ENCODE measurements around the gene BRD3. TPM values are rescaled to one million over a fixed set of nuclear protein-coding genes. Genes with fewer than 3 reads are reported as not detected.
A peak's percentile ranks its signal among the peaks of the same experiment; 100 is the strongest.

BRD3 gene
- total RNA-seq, 1 experiment from 2014 or later: 108 TPM

DNA sequence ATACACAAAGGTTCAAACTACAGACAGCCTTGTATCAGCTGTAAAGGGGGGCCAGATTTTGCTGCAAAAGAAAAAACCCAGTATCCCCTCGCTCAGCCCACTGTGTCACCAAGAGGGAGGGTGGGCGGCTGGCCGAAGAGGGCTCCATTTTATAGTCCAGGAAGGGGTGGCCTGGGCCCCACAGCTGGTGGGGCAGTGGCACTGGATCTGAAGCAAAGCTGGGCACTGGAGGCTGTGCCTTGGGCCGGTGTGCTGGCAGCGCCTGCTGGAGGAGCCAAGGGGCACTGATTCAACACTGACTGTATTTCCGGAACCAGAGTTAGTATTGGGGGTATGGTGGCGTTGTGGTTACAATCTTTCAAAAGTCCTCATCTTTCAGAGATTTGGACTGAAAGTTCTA is 9.1 kb downstream of the BRD3 start (continued):
- TF ChIP-seq, protein P1, sequence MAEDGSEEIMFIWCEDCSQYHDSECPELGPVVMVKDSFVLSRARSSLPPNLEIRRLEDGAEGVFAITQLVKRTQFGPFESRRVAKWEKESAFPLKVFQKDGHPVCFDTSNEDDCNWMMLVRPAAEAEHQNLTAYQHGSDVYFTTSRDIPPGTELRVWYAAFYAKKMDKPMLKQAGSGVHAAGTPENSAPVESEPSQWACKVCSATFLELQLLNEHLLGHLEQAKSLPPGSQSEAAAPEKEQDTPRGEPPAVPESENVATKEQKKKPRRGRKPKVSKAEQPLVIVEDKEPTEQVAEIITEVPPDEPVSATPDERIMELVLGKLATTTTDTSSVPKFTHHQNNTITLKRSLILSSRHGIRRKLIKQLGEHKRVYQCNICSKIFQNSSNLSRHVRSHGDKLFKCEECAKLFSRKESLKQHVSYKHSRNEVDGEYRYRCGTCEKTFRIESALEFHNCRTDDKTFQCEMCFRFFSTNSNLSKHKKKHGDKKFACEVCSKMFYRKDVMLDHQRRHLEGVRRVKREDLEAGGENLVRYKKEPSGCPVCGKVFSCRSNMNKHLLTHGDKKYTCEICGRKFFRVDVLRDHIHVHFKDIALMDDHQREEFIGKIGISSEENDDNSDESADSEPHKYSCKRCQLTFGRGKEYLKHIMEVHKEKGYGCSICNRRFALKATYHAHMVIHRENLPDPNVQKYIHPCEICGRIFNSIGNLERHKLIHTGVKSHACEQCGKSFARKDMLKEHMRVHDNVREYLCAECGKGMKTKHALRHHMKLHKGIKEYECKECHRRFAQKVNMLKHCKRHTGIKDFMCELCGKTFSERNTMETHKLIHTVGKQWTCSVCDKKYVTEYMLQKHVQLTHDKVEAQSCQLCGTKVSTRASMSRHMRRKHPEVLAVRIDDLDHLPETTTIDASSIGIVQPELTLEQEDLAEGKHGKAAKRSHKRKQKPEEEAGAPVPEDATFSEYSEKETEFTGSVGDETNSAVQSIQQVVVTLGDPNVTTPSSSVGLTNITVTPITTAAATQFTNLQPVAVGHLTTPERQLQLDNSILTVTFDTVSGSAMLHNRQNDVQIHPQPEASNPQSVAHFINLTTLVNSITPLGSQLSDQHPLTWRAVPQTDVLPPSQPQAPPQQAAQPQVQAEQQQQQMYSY (CRISPR knock-in tag; IDR thresholded peaks at IDR 0.05): no peak
- TF ChIP-seq FOXJ3 (CRISPR knock-in tag; IDR thresholded peaks at IDR 0.05; ENCODE audit: borderline replicate concordance) (no peak), GTF2I (CRISPR knock-in tag; conservative IDR thresholded peaks at IDR 0.05) (no peak), NR2C2 (CRISPR knock-in tag; IDR thresholded peaks at IDR 0.05) (no peak), ETV6 (CRISPR knock-in tag; IDR thresholded peaks at IDR 0.05) (no peak), EMX1 (CRISPR knock-in tag; IDR thresholded peaks at IDR 0.05) (no peak), ESRRA (CRISPR knock-in tag; IDR thresholded peaks at IDR 0.05; ENCODE audit: borderline replicate concordance) (no peak)

DNA sequence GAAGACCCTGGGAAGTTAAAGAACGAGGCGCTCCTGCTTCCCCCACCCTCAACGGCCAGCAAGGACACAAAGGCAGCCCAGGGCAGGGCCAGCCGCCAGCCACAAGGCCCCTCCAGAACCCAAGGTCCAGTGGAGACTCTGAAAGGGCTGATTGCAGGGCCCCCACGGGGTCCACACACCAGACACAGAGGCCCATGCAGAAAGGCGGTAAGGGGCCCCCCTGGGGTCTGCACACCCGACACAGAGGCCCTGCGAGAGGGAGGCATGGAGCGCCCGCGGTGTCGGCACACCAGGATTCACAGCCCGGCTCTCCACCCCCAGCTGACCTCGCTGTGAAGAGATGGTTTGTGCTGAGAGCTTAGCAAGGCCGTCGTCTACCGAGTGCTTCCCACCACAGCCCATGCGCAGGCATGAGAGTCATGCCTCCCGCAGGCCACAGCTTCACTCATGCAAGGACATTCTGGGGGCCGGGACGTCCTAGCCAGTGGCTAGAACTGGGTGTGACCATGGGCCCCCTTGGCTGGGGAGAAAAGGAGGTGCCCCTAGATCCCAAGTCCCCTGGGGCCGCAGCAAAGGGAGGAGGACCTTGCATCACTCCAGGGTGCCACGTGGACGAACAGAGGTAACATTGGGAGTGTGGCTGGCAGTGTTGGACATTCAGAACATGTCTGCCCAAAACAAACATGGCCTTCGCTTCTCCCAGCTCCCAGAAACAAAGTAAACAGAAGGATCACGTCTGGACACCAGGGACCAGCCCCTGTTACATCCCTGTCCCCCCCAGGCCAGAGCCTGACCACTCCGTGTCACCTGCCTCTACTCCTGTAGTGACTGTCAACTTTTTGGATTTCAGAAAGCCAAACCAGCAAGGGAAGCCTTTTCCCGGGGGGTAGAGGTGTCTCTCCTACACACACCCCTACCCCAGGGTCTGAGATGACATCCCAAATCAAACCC is 9.8 kb downstream of the BRD3 start:
- Mint-ChIP-seq H3K36me3 (no peaks in the 10 kb centered on the region), H3K9me3 (no peaks in the 10 kb centered on the region), H3K4me3 (no peak overlapping the region), H3K27me3 (ENCODE audit: low read depth) (no peaks in the 10 kb centered on the region), H3K27ac (no peak overlapping the region; the same call in 1 of the 2 replicates), H3K4me1 (peaks cover 18% of the 10 kb centered on the region)
- TF ChIP-seq GABPB1 (CRISPR knock-in tag; IDR thresholded peaks at IDR 0.05) (peak; percentile 99), HMGA2 (CRISPR knock-in tag; IDR thresholded peaks at IDR 0.05) (no peak), SMAD4 (CRISPR knock-in tag; IDR thresholded peaks at IDR 0.05) (no peak), FOXK1 (CRISPR knock-in tag; IDR thresholded peaks at IDR 0.05) (no peak)
- TF ChIP-seq, protein P2, sequence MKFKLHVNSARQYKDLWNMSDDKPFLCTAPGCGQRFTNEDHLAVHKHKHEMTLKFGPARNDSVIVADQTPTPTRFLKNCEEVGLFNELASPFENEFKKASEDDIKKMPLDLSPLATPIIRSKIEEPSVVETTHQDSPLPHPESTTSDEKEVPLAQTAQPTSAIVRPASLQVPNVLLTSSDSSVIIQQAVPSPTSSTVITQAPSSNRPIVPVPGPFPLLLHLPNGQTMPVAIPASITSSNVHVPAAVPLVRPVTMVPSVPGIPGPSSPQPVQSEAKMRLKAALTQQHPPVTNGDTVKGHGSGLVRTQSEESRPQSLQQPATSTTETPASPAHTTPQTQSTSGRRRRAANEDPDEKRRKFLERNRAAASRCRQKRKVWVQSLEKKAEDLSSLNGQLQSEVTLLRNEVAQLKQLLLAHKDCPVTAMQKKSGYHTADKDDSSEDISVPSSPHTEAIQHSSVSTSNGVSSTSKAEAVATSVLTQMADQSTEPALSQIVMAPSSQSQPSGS (CRISPR knock-in tag; IDR thresholded peaks at IDR 0.05; ENCODE audit: borderline replicate concordance, low read depth): no peak
- TF ChIP-seq, protein P3, sequence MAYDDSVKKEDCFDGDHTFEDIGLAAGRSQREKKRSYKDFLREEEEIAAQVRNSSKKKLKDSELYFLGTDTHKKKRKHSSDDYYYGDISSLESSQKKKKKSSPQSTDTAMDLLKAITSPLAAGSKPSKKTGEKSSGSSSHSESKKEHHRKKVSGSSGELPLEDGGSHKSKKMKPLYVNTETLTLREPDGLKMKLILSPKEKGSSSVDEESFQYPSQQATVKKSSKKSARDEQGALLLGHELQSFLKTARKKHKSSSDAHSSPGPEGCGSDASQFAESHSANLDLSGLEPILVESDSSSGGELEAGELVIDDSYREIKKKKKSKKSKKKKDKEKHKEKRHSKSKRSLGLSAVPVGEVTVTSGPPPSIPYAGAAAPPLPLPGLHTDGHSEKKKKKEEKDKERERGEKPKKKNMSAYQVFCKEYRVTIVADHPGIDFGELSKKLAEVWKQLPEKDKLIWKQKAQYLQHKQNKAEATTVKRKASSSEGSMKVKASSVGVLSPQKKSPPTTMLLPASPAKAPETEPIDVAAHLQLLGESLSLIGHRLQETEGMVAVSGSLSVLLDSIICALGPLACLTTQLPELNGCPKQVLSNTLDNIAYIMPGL (CRISPR knock-in tag; IDR thresholded peaks at IDR 0.05): no peak
- TF ChIP-seq, protein P4, sequence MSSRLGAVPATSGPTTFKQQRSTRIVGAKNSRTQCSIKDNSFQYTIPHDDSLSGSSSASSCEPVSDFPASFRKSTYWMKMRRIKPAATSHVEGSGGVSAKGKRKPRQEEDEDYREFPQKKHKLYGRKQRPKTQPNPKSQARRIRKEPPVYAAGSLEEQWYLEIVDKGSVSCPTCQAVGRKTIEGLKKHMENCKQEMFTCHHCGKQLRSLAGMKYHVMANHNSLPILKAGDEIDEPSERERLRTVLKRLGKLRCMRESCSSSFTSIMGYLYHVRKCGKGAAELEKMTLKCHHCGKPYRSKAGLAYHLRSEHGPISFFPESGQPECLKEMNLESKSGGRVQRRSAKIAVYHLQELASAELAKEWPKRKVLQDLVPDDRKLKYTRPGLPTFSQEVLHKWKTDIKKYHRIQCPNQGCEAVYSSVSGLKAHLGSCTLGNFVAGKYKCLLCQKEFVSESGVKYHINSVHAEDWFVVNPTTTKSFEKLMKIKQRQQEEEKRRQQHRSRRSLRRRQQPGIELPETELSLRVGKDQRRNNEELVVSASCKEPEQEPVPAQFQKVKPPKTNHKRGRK (CRISPR knock-in tag; IDR thresholded peaks at IDR 0.05; ENCODE audit: borderline replicate concordance): no peak
- TF ChIP-seq, protein P5, sequence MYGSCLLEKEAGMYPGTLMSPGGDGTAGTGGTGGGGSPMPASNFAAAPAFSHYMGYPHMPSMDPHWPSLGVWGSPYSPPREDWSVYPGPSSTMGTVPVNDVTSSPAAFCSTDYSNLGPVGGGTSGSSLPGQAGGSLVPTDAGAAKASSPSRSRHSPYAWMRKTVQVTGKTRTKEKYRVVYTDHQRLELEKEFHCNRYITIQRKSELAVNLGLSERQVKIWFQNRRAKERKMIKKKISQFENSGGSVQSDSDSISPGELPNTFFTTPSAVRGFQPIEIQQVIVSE (CRISPR knock-in tag; IDR thresholded peaks at IDR 0.05; ENCODE audit: borderline replicate concordance): no peak
- TF ChIP-seq, protein P6, sequence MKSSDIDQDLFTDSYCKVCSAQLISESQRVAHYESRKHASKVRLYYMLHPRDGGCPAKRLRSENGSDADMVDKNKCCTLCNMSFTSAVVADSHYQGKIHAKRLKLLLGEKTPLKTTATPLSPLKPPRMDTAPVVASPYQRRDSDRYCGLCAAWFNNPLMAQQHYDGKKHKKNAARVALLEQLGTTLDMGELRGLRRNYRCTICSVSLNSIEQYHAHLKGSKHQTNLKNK (CRISPR knock-in tag; IDR thresholded peaks at IDR 0.05): no peak
- ChIA-PET CTCF (interaction anchor here (0.7 kb wide), 1 partner anchor 105 kb away, joined by 3 read pairs; no protein-coding TSS in a partner anchor), POLR2A (no interaction called here)
- DNase-seq (ENCODE audit: low spot score): no peak
- no peak for ATAC-seq
